ENCODE results near the gene DISP1. TPM values are rescaled to one million over a fixed set of nuclear protein-coding genes. Genes with fewer than 3 reads are reported as not detected.

DISP1 gene
- total and polyA plus RNA-seq, 4 donors, result 4.4 to 25.7 (median 8.7) TPM

GRCh38 chr1:222777463-222777862, 37.4 kb upstream of the DISP1 start:
- Histone ChIP-seq H3K9me3 (ENCODE audit: control insufficient read depth in 4 of 4, insufficient read depth in 3 of 4, low read length in 3 of 4) (no peaks in the 10 kb centered on the region), H3K27me3 (ENCODE audit: control insufficient read depth in 3 of 3, insufficient read depth in 3 of 3, low read length in 2 of 3) (no peaks in the 10 kb centered on the region), H3K36me3 (ENCODE audit: control insufficient read depth in 4 of 4, insufficient read depth in 4 of 4, low read length in 4 of 4) (no peaks in the 10 kb centered on the region), H3K27ac (ENCODE audit: low read depth in 1 of 2, low read length in 1 of 2) (no peak overlapping the region), H3K4me3 (no peak overlapping the region), H3K4me1 (ENCODE audit: control insufficient read depth in 5 of 5, insufficient read depth in 5 of 5, low read length in 5 of 5) (peaks cover 0 to 26% (median 4%) of the 10 kb centered on the region in 5 donors), H3K9ac (ENCODE audit: insufficient read depth in 1 of 2, low read length in 2 of 2) (no peak overlapping the region)
- peak in 2 of 3 donors; percentile 65 to 83 for DNase-seq
- TF ChIP-seq CTCF (IDR thresholded peaks at IDR 0.05; ENCODE audit: control extremely low read depth, extremely low read depth), result no peak
- 88 to 97% methylated on average over 1 of the region's 1 CpG for WGBS, 2 donors
- no peak for ATAC-seq (ENCODE audit: insufficient read depth, low FRiP score)

GRCh38 chr1:222777977-222778376, 36.9 kb upstream of the DISP1 start:
- peaks cover 0 to 21% (median 4%) of the 10 kb centered on the region in 5 donors for H3K4me1 ChIP-seq (ENCODE audit: control insufficient read depth in 5 of 5, insufficient read depth in 5 of 5, low read length in 5 of 5)
- no peak for ATAC-seq (ENCODE audit: insufficient read depth, low FRiP score)
- 37 to 45% methylated on average over 2 of the region's 2 CpGs for WGBS, 2 donors

GRCh38 chr1:222781251-222781650, 33.6 kb upstream of the DISP1 start:
- H3K36me3 ChIP-seq (ENCODE audit: control insufficient read depth in 4 of 4, insufficient read depth in 4 of 4, low read length in 4 of 4), result no peaks in the 10 kb centered on the region
- no peaks in the 10 kb centered on the region for H3K9me3 ChIP-seq (ENCODE audit: control insufficient read depth in 4 of 4, insufficient read depth in 3 of 4, low read length in 3 of 4)
- no peak for TF ChIP-seq CTCF (IDR thresholded peaks at IDR 0.05; ENCODE audit: control extremely low read depth, extremely low read depth)
- H3K9ac ChIP-seq (ENCODE audit: insufficient read depth in 1 of 2, low read length in 2 of 2), result no peak overlapping the region
- H3K4me3 ChIP-seq, result no peak overlapping the region
- DNase-seq (no peak), ATAC-seq (ENCODE audit: insufficient read depth, low FRiP score) (no peak)
- peaks cover under 1 to 36% (median 23%) of the 10 kb centered on the region in 5 donors for H3K4me1 ChIP-seq (ENCODE audit: control insufficient read depth in 5 of 5, insufficient read depth in 5 of 5, low read length in 5 of 5)
- H3K27me3 ChIP-seq (ENCODE audit: control insufficient read depth in 3 of 3, insufficient read depth in 3 of 3, low read length in 2 of 3), result no peaks in the 10 kb centered on the region
- 67 to 75% methylated on average over 4 of the region's 4 CpGs for WGBS, 2 donors
- H3K27ac ChIP-seq (ENCODE audit: low read depth in 1 of 2, low read length in 1 of 2), result no peak overlapping the region

More at GRCh38 chr1:222777977-222778376, 36.9 kb upstream of the DISP1 start:
- Histone ChIP-seq H3K4me3 (no peak overlapping the region), H3K36me3 (ENCODE audit: control insufficient read depth in 4 of 4, insufficient read depth in 4 of 4, low read length in 4 of 4) (no peaks in the 10 kb centered on the region), H3K9ac (ENCODE audit: insufficient read depth in 1 of 2, low read length in 2 of 2) (no peak overlapping the region), H3K9me3 (ENCODE audit: control insufficient read depth in 4 of 4, insufficient read depth in 3 of 4, low read length in 3 of 4) (no peaks in the 10 kb centered on the region), H3K27me3 (ENCODE audit: control insufficient read depth in 3 of 3, insufficient read depth in 3 of 3, low read length in 2 of 3) (no peaks in the 10 kb centered on the region), H3K27ac (ENCODE audit: low read depth in 1 of 2, low read length in 1 of 2) (no peak overlapping the region)
- peak in 2 of 3 donors; percentile 71 to 85 for DNase-seq
- no peak for TF ChIP-seq CTCF (IDR thresholded peaks at IDR 0.05; ENCODE audit: control extremely low read depth, extremely low read depth)

- no peak for TF ChIP-seq CTCF (IDR thresholded peaks at IDR 0.05; ENCODE audit: control extremely low read depth, extremely low read depth)
- no peak for DNase-seq
- Histone ChIP-seq H3K27ac (ENCODE audit: low read depth in 1 of 2, low read length in 1 of 2) (no peak overlapping the region), H3K4me3 (no peak overlapping the region), H3K4me1 (ENCODE audit: control insufficient read depth in 5 of 5, insufficient read depth in 5 of 5, low read length in 5 of 5) (peaks cover 1 to 38% (median 23%) of the 10 kb centered on the region in 5 donors), H3K27me3 (ENCODE audit: control insufficient read depth in 3 of 3, insufficient read depth in 3 of 3, low read length in 2 of 3) (no peaks in the 10 kb centered on the region), H3K9me3 (ENCODE audit: control insufficient read depth in 4 of 4, insufficient read depth in 3 of 4, low read length in 3 of 4) (no peaks in the 10 kb centered on the region), H3K9ac (ENCODE audit: insufficient read depth in 1 of 2, low read length in 2 of 2) (no peak overlapping the region), H3K36me3 (ENCODE audit: control insufficient read depth in 4 of 4, insufficient read depth in 4 of 4, low read length in 4 of 4) (no peaks in the 10 kb centered on the region)
- ATAC-seq (ENCODE audit: insufficient read depth, low FRiP score), result no peak
Measured at GRCh38 chr1:222783051-222783450, 31.8 kb upstream of the DISP1 start.
